ENCODE data around the gene DLGAP1.

DLGAP1 gene

GRCh38 chr18:3898861-3899613 lies 556.1 kb downstream of the DLGAP1 start:
- ATAC-seq (replicated peaks) (no peak), DNase-seq (no peak)
- no peak overlapping the region for H3K27ac Mint-ChIP-seq
- H3K27me3 Mint-ChIP-seq, result peaks cover 5 to 6% of the 10 kb centered on the region in 2 donors
- no peaks in the 10 kb centered on the region for H3K36me3 Mint-ChIP-seq
- H3K4me3 Mint-ChIP-seq, result no peak overlapping the region
- H3K9me3 Mint-ChIP-seq, result no peaks in the 10 kb centered on the region
- no peaks in the 10 kb centered on the region for H3K4me1 Mint-ChIP-seq

DNA sequence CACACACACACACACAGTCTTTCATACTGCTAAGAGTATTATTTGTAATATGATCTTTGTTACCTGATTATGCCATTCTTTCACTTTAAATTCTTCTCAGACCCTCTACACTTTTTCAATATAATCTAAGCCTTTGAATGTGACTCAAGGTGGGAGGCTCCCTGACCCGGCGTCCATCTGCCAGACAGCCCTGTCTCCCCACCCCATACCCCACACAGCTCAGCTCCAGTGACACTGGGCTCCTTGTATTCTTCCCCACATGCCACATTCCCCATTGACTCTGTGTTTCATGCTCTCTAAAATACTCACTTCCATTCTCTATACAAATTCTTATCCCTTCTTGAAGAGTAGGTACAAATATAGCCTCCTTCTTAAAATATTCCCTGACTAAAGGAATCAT lies 563.0 kb downstream of the DLGAP1 start:
- Mint-ChIP-seq H3K27me3 (peaks cover 5 to 13% of the 10 kb centered on the region in 2 donors), H3K36me3 (no peaks in the 10 kb centered on the region), H3K9me3 (no peaks in the 10 kb centered on the region), H3K4me1 (no peaks in the 10 kb centered on the region), H3K27ac (no peak overlapping the region), H3K4me3 (no peak overlapping the region)
- ATAC-seq (replicated peaks), result no peak
- no peak for DNase-seq

DNA sequence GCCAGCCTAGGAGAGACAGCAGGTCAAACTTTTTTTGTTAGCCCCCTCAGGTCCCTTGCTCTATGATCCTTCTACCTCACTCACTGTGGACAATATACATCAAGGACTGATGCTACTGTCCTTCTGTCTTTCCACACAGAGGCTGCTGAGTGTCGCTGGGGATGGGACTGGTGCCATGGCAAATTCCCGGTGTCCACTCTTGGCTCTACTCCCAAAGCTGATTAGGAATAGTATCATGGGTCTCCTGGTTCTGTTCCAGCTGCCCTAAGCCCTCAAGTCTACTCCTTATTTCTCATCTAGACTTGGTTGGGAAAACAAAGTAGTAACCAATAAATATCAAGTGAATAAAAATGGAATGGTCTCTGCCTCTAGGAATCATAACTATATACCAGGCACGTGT lies 563.9 kb downstream of the DLGAP1 start:
- H3K36me3 Mint-ChIP-seq, result no peaks in the 10 kb centered on the region

DNA sequence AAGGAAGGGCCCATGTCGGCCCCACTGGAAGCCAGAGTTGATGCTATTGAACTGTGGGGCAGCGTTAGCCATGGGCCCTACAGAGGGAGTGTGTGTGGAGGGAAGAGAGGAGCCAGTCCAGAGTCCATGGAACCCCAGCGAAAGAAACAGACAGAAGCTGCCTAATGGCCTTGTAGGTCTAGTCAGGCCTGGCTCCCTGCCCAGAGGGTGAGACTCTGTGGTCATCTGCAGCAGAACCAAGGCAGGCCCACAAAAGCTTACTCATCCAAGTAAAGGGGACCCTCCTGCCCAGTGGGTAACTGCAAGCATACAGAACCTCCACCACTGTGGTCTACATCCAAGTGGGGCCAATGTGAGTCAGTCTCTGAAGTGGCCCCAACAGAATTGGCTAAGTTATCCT lies 565.3 kb downstream of the DLGAP1 start:
- no peak for DNase-seq
- Mint-ChIP-seq H3K36me3 (no peaks in the 10 kb centered on the region), H3K4me3 (no peak overlapping the region), H3K9me3 (no peaks in the 10 kb centered on the region), H3K27me3 (peaks cover 13 to 15% of the 10 kb centered on the region in 2 donors), H3K4me1 (no peaks in the 10 kb centered on the region), H3K27ac (no peak overlapping the region)
- no peak for ATAC-seq (replicated peaks)

More for the DNA sequence above, 563.9 kb downstream of the DLGAP1 start:
- Mint-ChIP-seq H3K9me3 (no peaks in the 10 kb centered on the region), H3K4me3 (no peak overlapping the region), H3K27me3 (peaks cover 11 to 13% of the 10 kb centered on the region in 2 donors), H3K4me1 (no peaks in the 10 kb centered on the region), H3K27ac (no peak overlapping the region)
- DNase-seq (no peak), ATAC-seq (replicated peaks) (no peak)

DNA sequence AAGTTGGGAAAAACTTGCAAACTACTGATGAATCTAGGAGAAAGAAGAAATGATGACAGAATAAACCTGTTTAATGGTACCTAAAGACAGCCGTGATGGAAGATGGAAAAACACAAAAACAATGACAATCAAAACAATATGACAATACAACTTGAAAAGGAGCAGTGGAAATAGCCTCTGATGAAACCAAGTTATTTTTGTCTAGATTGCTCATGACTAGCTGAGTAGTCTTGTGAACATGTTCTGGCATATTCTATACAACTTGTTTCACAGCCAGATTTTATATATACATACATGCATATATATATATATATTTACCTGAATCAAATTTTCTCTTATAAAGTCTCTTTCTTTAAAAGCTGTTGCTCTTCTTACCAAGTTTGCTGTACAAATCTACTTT lies 566.0 kb downstream of the DLGAP1 start:
- no peak for ATAC-seq (replicated peaks)
- H3K4me1 Mint-ChIP-seq, result no peaks in the 10 kb centered on the region

DNA sequence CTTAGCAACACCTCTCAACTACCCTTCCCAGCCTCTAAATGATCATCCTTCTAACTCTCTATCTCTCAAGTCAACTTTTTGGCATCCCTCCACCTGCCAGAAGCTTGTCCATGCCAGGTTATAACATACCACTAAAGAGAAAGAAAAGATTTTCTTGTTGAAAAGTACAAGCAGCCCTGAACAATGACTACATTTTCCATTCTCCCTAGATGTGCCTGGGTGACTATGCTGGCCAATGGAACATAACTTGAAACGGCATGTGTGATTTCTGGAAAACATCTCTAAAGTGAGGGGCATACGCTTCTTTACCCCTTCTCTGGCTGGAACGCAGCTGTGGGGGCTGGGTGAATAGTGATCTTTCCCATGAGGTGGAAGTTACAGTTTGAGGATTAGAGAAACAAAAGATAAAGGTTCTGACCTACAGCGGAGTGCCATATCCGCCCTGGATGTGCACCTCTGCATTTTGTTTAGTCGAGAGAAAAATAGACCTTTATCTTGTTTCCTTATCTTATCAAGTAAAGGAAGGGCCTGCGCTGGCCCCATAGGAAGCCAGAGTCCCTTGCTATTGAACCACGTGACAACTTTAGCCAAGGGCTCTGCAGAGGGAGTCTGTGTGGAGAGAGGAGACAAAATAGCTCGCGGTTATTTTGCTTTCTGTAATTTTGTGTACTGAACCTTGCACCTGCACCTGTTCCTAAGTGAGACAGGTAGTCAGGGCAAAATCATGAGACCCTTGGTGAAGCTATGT lies 568.4 kb downstream of the DLGAP1 start:
- Mint-ChIP-seq H3K9me3 (no peaks in the 10 kb centered on the region), H3K4me3 (no peak overlapping the region), H3K4me1 (no peaks in the 10 kb centered on the region), H3K36me3 (no peaks in the 10 kb centered on the region), H3K27ac (no peak overlapping the region), H3K27me3 (peaks cover 10 to 17% of the 10 kb centered on the region in 2 donors)
- no peak for ATAC-seq (replicated peaks)
- DNase-seq, result no peak

More for the DNA sequence above, 566.0 kb downstream of the DLGAP1 start:
- DNase-seq, result no peak
- peaks cover 13 to 15% of the 10 kb centered on the region in 2 donors for H3K27me3 Mint-ChIP-seq
- H3K36me3 Mint-ChIP-seq, result no peaks in the 10 kb centered on the region
- no peak overlapping the region for H3K4me3 Mint-ChIP-seq
- H3K9me3 Mint-ChIP-seq, result no peaks in the 10 kb centered on the region
- no peak overlapping the region for H3K27ac Mint-ChIP-seq

DNA sequence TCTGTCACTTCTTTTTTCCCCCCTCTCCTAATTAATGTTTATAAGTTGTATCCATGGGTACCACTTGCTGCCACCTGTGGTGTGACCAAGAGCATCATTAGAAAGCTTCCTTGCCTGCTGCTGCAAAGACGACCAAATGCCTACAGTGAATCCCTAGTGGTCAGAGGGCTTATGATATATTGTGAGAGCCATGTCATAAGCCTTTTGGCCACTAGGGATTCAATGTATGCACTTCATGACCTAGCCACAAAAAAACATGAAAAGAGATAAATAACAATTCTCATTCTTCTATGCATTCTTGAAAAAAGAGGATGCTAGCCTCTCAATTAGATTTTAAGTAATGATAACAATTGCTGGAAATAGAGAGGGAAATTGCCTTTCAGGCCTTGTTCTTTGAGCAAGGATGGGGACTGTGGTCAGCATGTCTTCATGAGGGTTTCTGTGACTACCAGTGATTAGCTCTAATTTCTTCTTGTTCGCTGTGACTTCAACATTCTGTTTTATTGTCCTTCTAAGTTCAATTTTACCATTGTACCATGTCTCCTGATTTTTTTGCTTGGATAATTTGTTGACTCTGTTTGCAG lies 569.8 kb downstream of the DLGAP1 start:
- H3K4me3 Mint-ChIP-seq, result no peak overlapping the region
- no peak for DNase-seq
- H3K9me3 Mint-ChIP-seq, result no peaks in the 10 kb centered on the region
- no peaks in the 10 kb centered on the region for H3K4me1 Mint-ChIP-seq
- no peaks in the 10 kb centered on the region for H3K36me3 Mint-ChIP-seq
- peaks cover 10 to 12% of the 10 kb centered on the region in 2 donors for H3K27me3 Mint-ChIP-seq
- H3K27ac Mint-ChIP-seq, result no peak overlapping the region
- peak; percentile 53 to 57 for ATAC-seq (replicated peaks)

DNA sequence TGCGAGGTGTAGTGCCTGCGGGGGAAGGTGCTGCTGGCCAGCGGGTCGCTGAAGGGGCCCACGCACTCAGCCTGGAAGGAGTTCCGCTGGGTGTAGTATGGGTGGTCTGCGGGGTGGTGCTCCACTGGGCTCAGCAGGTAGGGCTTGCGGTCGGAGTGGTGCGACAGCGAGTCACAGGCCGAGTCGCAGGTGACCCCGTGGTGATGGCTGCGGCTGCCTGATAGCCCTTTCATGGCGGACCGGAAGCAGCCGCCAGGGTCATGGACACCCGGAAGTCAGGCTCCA lies 575.3 kb downstream of the DLGAP1 start:
- no peak overlapping the region for H3K27ac Mint-ChIP-seq
- peaks cover 5 to 22% of the 10 kb centered on the region in 2 donors for H3K27me3 Mint-ChIP-seq
- H3K4me1 Mint-ChIP-seq, result no peaks in the 10 kb centered on the region
- H3K9me3 Mint-ChIP-seq, result no peaks in the 10 kb centered on the region
- no peaks in the 10 kb centered on the region for H3K36me3 Mint-ChIP-seq
- H3K4me3 Mint-ChIP-seq, result no peak overlapping the region
- DNase-seq (no peak), ATAC-seq (replicated peaks) (no peak)

GRCh38 chr18:3879114-3879835 lies 575.8 kb downstream of the DLGAP1 start:
- Mint-ChIP-seq H3K27me3 (peaks cover 5 to 24% of the 10 kb centered on the region in 2 donors), H3K36me3 (no peaks in the 10 kb centered on the region), H3K9me3 (no peaks in the 10 kb centered on the region), H3K4me1 (no peaks in the 10 kb centered on the region), H3K4me3 (no peak overlapping the region), H3K27ac (no peak overlapping the region)
- ATAC-seq (replicated peaks) (no peak), DNase-seq (no peak)

GRCh38 chr18:3878401-3878800 lies 576.7 kb downstream of the DLGAP1 start:
- peaks cover 0 to 6% of the 10 kb centered on the region in 2 donors for H3K4me1 Mint-ChIP-seq
- H3K9me3 Mint-ChIP-seq, result no peaks in the 10 kb centered on the region
- no peak overlapping the region for H3K27ac Mint-ChIP-seq
- ATAC-seq (replicated peaks) (no peak), DNase-seq (no peak)
- peaks cover 5 to 29% of the 10 kb centered on the region in 2 donors for H3K27me3 Mint-ChIP-seq
- H3K4me3 Mint-ChIP-seq, result no peak overlapping the region
- H3K36me3 Mint-ChIP-seq, result no peaks in the 10 kb centered on the region

- no peak for ATAC-seq (replicated peaks)
- DNase-seq, result no peak
- Mint-ChIP-seq H3K27me3 (peaks cover 5 to 27% of the 10 kb centered on the region in 2 donors), H3K36me3 (no peaks in the 10 kb centered on the region), H3K4me3 (no peak overlapping the region), H3K4me1 (peaks cover 0 to 6% of the 10 kb centered on the region in 2 donors), H3K9me3 (no peaks in the 10 kb centered on the region), H3K27ac (no peak overlapping the region)
Measured at GRCh38 chr18:3877678-3878077, 577.4 kb downstream of the DLGAP1 start.

DNA sequence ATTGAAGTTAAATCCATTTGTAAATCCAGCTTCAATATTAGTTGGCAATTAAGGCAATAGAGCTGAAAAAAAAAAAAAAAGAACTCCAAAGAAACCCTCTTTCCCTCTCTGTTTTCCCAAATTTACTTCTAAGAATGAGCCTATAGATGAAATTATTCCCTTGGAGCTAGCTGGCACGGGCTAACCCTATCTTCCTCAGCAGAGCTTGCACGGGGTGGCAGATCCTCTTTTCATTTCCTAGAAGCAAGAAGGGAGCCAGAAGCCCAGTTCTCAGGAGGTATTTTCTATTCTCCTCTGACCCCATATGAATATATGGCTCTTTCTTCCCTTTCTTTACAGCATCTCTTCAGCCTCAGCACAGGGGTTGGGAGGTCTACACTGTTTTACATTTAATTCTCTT lies 579.1 kb downstream of the DLGAP1 start:
- Mint-ChIP-seq H3K27ac (no peak overlapping the region), H3K36me3 (no peaks in the 10 kb centered on the region), H3K4me1 (peaks cover 0 to 6% of the 10 kb centered on the region in 2 donors), H3K9me3 (no peaks in the 10 kb centered on the region), H3K27me3 (peaks cover 5 to 27% of the 10 kb centered on the region in 2 donors), H3K4me3 (no peak overlapping the region)
- ATAC-seq (replicated peaks), result no peak
- DNase-seq, result no peak

GRCh38 chr18:3875376-3875775 lies 579.7 kb downstream of the DLGAP1 start:
- no peak overlapping the region for H3K27ac Mint-ChIP-seq
- DNase-seq (no peak), ATAC-seq (replicated peaks) (no peak)
- peaks cover 0 to 6% of the 10 kb centered on the region in 2 donors for H3K4me1 Mint-ChIP-seq
- H3K4me3 Mint-ChIP-seq, result no peak overlapping the region
- no peaks in the 10 kb centered on the region for H3K36me3 Mint-ChIP-seq
- H3K9me3 Mint-ChIP-seq, result no peaks in the 10 kb centered on the region
- H3K27me3 Mint-ChIP-seq, result peaks cover 5 to 27% of the 10 kb centered on the region in 2 donors

GRCh38 chr18:3874581-3874980 lies 580.5 kb downstream of the DLGAP1 start:
- Mint-ChIP-seq H3K4me1 (peaks cover 0 to 6% of the 10 kb centered on the region in 2 donors), H3K27me3 (peaks cover 5 to 27% of the 10 kb centered on the region in 2 donors)

More at GRCh38 chr18:3874581-3874980, 580.5 kb downstream of the DLGAP1 start:
- Mint-ChIP-seq H3K27ac (no peak overlapping the region), H3K36me3 (no peaks in the 10 kb centered on the region), H3K4me3 (no peak overlapping the region), H3K9me3 (no peaks in the 10 kb centered on the region)
- DNase-seq, result no peak
- no peak for ATAC-seq (replicated peaks)

All from stimulated activated naive B cell treated with anti-CD40 and anti-IgM and Interleukin-4, amounts not matched to agents 10 μg/mL and 1 μg/mL and 100 μg/mL, for 72 hours (primary cell).